IPS DF 6.9 (cell line): ENCODE results near the gene MTA1.

Source experiments
- DNase-seq: peaks from one replicate; pipeline ENCODE4 v3.0.0-alpha.2; 2013; ENCODE audit warnings: low read depth, low spot score
- H3K27ac ChIP-seq: one replicate; pipeline ENCODE4 v1.5.1; 2013; ENCODE audit warnings: low read length, control low read depth
- H3K27me3 ChIP-seq: 2 replicates; pipeline ENCODE4 v1.6.1; 2013; ENCODE audit warnings: mild to moderate bottlenecking, low read length; ENCODE audit not compliant: control insufficient read depth, insufficient read depth
- H3K36me3 ChIP-seq: 2 replicates; pipeline ENCODE4 v1.6.1; 2013; ENCODE audit warnings: low read length; ENCODE audit not compliant: control insufficient read depth, insufficient read depth
- H3K4me1 ChIP-seq: 2 replicates; pipeline ENCODE4 v1.6.1; 2013; ENCODE audit warnings: low read length; ENCODE audit not compliant: control insufficient read depth, insufficient read depth
- H3K4me3 ChIP-seq: 2 replicates; pipeline ENCODE4 v1.5.1; 2013; ENCODE audit warnings: mild to moderate bottlenecking, low read length
- H3K9me3 ChIP-seq: 2 replicates; pipeline ENCODE4 v1.6.1; 2013; ENCODE audit warnings: low read length, inconsistent platforms; ENCODE audit not compliant: control insufficient read depth, insufficient read depth
- WGBS: extraction: QIAGEN DNeasy Blood & Tissue Kit; methylation state at CpG from one replicate; pipeline ENCODE4 v1.1.7; 2013; ENCODE audit warnings: mixed read lengths, missing lambda C conversion rate; ENCODE audit not compliant: insufficient read length, insufficient coverage; 5-methylcytosine and 5-hydroxymethylcytosine counted together

The MTA1 gene

DNA sequence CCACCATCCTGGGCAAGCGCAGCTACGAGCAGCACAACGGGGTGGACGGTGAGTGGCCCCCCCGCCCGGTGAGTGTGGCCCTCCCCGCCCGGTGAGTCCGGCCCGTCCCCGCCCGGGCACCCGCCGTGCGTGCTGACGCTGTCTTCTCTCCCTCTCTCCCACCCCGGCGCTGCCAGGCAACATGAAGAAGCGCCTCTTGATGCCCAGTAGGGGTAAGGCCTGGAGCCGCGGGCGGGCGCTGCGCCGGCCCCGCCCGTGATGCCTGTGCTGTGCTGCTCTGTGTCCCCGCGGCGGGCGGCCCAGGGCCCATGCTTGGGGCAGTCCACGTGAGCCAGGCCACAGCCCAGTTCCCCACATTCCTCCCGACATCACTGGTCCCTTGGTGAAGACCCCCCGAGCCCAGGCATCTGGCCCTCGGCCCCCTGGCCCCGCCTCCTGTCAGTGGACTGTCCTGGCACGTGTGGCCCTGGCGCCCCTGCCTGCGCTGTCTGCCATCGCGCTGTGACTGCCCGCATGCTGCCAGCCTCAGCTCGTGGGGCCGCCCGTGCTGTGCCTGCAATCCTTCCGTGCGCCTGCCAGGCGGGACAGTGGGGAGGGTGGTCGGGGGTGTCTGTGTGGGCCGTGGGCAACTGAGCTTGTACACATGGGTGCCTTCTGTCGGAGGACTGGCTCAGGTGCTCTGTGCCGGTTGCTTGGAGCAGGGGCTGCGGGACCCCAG lies 47.1 kb downstream of the MTA1 start:
- H3K4me1 ChIP-seq: peaks cover 4% of the 10 kb centered on the region
- DNase-seq: no peak
- no peaks in the 10 kb centered on the region for H3K27me3 ChIP-seq
- H3K36me3 ChIP-seq: peaks cover 62% of the 10 kb centered on the region
- no peak overlapping the region for H3K4me3 ChIP-seq
- no CpG with 5 or more reads among the region's 53 CpGs for WGBS
- no peaks in the 10 kb centered on the region for H3K9me3 ChIP-seq
- no peak overlapping the region for H3K27ac ChIP-seq

DNA sequence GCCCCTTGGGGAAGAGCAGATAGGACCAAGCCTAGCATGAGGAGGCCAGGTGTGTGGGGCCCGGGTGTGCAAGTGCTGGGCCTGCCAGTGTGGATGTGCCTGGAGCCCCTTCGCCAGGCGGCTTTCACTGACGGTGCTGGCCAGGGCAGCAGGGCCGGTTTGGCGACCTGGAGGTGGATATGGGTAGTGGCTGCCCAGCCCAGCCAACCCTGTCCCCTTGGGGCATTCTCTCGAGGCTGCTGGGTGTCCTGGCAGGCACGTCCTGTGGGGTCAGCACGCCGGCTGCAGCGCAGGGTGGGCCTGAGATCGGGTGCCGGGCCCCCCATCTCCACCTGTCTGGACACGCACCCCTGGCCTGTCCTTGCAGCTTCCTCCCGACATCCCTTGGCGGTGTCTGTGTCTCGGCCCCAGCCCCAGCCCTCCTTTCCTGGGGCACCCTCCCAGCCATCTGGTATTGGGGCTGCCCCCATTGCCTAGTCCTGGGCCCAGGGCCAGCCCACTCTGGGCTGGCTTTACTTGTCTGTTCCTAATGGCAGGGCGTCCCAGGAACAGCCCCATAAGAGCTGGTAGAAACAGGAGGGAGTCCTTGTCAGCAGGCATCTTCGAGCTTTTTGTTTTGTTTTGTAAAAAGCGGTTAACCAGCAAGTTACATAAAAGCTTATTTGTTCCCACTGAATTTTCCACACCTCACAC lies 47.8 kb downstream of the MTA1 start:
- H3K4me3 ChIP-seq: no peak overlapping the region
- no CpG with 5 or more reads among the region's 20 CpGs for WGBS
- H3K36me3 ChIP-seq: peaks cover 62% of the 10 kb centered on the region
- H3K27me3 ChIP-seq: no peaks in the 10 kb centered on the region
- H3K4me1 ChIP-seq: peaks cover 4% of the 10 kb centered on the region
- H3K9me3 ChIP-seq: no peaks in the 10 kb centered on the region
- H3K27ac ChIP-seq: no peak overlapping the region
- DNase-seq: no peak

- Histone ChIP-seq H3K4me1 (peaks cover 4% of the 10 kb centered on the region), H3K27ac (no peak overlapping the region), H3K4me3 (no peak overlapping the region), H3K27me3 (no peaks in the 10 kb centered on the region), H3K36me3 (peaks cover 59% of the 10 kb centered on the region), H3K9me3 (no peaks in the 10 kb centered on the region)
- no peak for DNase-seq
- WGBS: no CpG with 5 or more reads among the region's 22 CpGs
Measured at GRCh38 chr14:105467942-105468471, 48.4 kb downstream of the MTA1 start.

DNA sequence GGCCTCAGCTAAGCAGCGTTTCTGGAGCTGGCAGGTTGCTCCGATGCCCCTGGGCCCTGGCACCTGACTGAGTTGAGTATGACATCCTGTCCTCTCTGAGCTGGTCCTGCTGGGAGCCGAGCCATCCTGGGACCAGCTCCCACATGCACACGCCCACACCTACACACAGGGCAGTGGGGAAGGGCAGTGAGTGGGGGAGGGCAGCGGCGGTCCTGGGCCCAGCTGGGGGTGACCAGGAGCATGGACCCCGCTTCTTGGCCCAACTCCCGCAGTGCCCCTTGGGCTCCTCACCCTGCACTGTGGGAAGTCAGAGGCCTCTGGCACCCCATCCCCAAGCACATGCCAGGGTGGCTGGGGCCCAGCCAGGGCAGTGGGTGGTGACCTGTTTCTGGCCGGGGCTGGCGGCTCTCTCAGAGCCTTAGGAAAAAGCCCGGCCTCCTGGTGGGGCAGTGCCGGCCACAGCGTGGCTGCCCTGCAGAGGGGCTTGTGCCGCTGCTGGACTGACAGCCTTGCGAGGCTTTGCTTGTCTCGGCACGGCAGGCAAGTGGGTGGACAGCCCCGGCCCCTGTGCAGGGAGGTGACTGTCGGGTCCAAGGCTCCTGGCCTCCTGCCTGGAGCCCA lies 49.1 kb downstream of the MTA1 start:
- Histone ChIP-seq H3K27ac (no peak overlapping the region), H3K36me3 (peaks cover 52% of the 10 kb centered on the region), H3K4me3 (no peak overlapping the region), H3K27me3 (no peaks in the 10 kb centered on the region), H3K4me1 (peaks cover 7% of the 10 kb centered on the region), H3K9me3 (no peaks in the 10 kb centered on the region)
- WGBS: no CpG with 5 or more reads among the region's 19 CpGs
- no peak for DNase-seq

GRCh38 chr14:105469456-105470349 lies 50.1 kb downstream of the MTA1 start:
- H3K36me3 ChIP-seq: peaks cover 43% of the 10 kb centered on the region
- no peak overlapping the region for H3K27ac ChIP-seq
- H3K4me1 ChIP-seq: peaks cover 7% of the 10 kb centered on the region

DNA sequence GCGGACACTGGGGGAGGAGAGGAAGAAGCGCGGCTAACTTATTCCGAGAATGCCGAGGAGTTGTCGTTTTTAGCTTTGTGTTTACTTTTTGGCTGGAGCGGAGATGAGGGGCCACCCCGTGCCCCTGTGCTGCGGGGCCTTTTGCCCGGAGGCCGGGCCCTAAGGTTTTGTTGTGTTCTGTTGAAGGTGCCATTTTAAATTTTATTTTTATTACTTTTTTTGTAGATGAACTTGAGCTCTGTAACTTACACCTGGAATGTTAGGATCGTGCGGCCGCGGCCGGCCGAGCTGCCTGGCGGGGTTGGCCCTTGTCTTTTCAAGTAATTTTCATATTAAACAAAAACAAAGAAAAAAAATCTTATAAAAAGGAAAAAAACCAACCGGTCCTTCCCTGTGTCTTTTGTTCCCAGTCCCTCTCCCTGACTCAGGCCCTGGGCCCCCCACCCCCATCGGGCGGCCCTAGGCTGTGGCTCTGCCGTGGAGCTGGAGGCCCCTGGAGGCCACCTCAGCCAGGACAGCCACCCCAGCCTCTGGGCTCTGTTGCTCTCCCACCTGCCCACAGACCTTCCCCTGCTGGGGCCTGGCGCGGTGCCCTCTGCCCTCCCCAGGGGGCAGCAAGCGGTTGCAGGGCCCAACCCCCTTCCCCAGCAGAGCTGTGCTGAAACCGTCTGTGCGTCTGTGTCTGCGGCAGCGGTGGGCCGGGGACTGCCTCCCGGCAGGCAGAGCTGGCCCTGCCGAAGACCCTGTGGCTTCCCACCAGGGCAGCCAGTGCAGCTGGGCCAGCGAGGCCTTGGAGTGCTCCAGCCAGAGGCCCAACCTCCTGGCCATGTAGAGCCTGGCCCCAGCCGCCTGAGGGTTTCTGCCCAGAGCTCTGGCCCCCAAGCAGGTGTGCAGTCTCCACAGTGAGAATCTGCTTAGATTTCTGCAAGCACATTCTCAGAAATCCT lies 51.0 kb downstream of the MTA1 start:
- no peak for DNase-seq
- WGBS: no CpG with 5 or more reads among the region's 34 CpGs
- Histone ChIP-seq H3K4me1 (peaks cover 10% of the 10 kb centered on the region), H3K9me3 (no peaks in the 10 kb centered on the region), H3K27ac (no peak overlapping the region), H3K27me3 (peaks cover 5% of the 10 kb centered on the region; the same call in 1 of the 2 replicates), H3K4me3 (no peak overlapping the region), H3K36me3 (peaks cover 36% of the 10 kb centered on the region)

More at GRCh38 chr14:105469456-105470349, 50.1 kb downstream of the MTA1 start:
- DNase-seq: no peak
- no CpG with 5 or more reads among the region's 54 CpGs for WGBS
- no peaks in the 10 kb centered on the region for H3K27me3 ChIP-seq
- no peaks in the 10 kb centered on the region for H3K9me3 ChIP-seq
- no peak overlapping the region; the same call in 1 of the 2 replicates for H3K4me3 ChIP-seq

- no peak for DNase-seq
- Histone ChIP-seq H3K9me3 (no peaks in the 10 kb centered on the region), H3K4me3 (no peak overlapping the region), H3K4me1 (peaks cover 15% of the 10 kb centered on the region), H3K27me3 (peaks cover 6% of the 10 kb centered on the region; the same call in 1 of the 2 replicates), H3K27ac (no peak overlapping the region), H3K36me3 (peaks cover 29% of the 10 kb centered on the region)
- WGBS: no CpG with 5 or more reads among the region's 19 CpGs
Measured at GRCh38 chr14:105471297-105471821, 51.7 kb downstream of the MTA1 start.

DNA sequence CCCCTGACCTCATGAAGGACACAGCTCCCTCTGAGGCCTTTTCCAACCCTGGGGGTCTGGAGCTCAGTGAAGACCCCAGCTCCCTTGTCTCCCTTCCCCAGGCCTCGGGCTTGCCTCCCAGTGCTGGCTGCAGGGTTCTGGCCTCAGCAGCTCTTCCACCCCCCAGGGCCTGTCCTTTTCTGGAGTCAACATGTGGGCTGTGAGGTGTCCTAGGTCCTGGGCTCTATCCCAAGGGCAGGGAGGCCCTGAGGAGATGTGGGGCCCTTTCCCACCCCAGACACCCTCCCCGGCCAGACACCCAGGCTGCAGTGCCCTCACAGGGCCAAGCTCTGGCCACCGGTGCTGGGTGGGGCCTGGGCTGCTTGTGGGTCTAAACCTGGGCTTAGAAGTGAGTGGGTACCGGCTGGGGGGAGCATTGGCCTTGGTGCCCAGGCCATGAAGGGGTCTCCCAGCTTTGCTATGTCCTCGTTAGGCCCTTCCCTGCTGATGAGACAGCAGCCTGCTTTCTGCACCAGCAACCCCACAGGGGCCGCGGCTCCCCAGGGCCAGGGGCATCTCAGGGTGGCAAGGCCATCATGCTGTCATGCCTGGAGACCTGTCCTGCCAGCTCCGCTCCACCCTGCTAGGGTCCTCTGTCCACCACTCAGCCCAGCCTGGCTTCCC lies 52.3 kb downstream of the MTA1 start:
- WGBS: no CpG with 5 or more reads among the region's 8 CpGs
- peaks cover 17% of the 10 kb centered on the region for H3K4me1 ChIP-seq

More for the DNA sequence above, 52.3 kb downstream of the MTA1 start:
- H3K36me3 ChIP-seq: peaks cover 23% of the 10 kb centered on the region
- no peak for DNase-seq
- no peak overlapping the region for H3K4me3 ChIP-seq
- peaks cover 6% of the 10 kb centered on the region; the same call in 1 of the 2 replicates for H3K27me3 ChIP-seq
- H3K27ac ChIP-seq: no peak overlapping the region
- H3K9me3 ChIP-seq: no peaks in the 10 kb centered on the region
